GM12872 (cell line): ENCODE results near the gene SRP54.

Experiments
- CTCF ChIP-seq: IDR thresholded peaks from 3 replicates; pipeline ENCODE4 v1.5.1; 2011; ENCODE audit warnings: low read depth, mild to moderate bottlenecking, low read length, moderate library complexity; ENCODE audit not compliant: insufficient read depth

The SRP54 gene

GRCh38 chr14:34982421-34983147 is at the start of gene SRP54:
Gene SRP54 (plus strand): TSS chr14:34982992. CDS start chr14:34996710, 13,718 bp downstream.
- TF ChIP-seq CTCF, result peak; percentile 33; the same call in 1 of the 3 replicates

GRCh38 chr14:34933301-34933700 is 49.5 kb upstream of the SRP54 start:
- TF ChIP-seq CTCF, result no peak

- TF ChIP-seq CTCF, result no peak
These were observed 47.3 kb upstream of the SRP54 start for GRCh38 chr14:34935488-34935887.

- no peak for TF ChIP-seq CTCF
These were observed 45.4 kb upstream of the SRP54 start for GRCh38 chr14:34937442-34937841.

- TF ChIP-seq CTCF, result no peak
These were observed 44.9 kb upstream of the SRP54 start for GRCh38 chr14:34937876-34938275.

GRCh38 chr14:34943506-34943905 is 39.3 kb upstream of the SRP54 start:
- TF ChIP-seq CTCF, result no peak

GRCh38 chr14:34944744-34945143 is 38.0 kb upstream of the SRP54 start:
- TF ChIP-seq CTCF, result no peak
